ENCODE data around the gene FGD4. TPM values are rescaled to one million over a fixed set of nuclear protein-coding genes. Genes with fewer than 3 reads are reported as not detected.
A peak's percentile ranks its signal among the peaks of the same experiment; 100 is the strongest.

Gene FGD4
- total RNA-seq, 2 experiments from 2014 or later, result 0.34 to 0.45 TPM

- H3K4me1 Mint-ChIP-seq, result no peaks in the 10 kb centered on the region
- H3K36me3 Mint-ChIP-seq, result no peaks in the 10 kb centered on the region
- no peak overlapping the region for H3K27ac Mint-ChIP-seq
- no peak overlapping the region for H3K4me3 Mint-ChIP-seq
- peaks cover 8% of the 10 kb centered on the region for H3K9me3 Mint-ChIP-seq
- no peaks in the 10 kb centered on the region for H3K27me3 Mint-ChIP-seq
- no peak for DNase-seq
Measured at GRCh38 chr12:32669584-32669983, 270.2 kb downstream of the FGD4 start.

- no peaks in the 10 kb centered on the region for H3K4me1 Mint-ChIP-seq
- no peak for DNase-seq
- H3K27me3 Mint-ChIP-seq, result no peaks in the 10 kb centered on the region
- no peak overlapping the region for H3K27ac Mint-ChIP-seq
- H3K4me3 Mint-ChIP-seq, result no peak overlapping the region
- peaks cover 8% of the 10 kb centered on the region for H3K9me3 Mint-ChIP-seq
- H3K36me3 Mint-ChIP-seq, result no peaks in the 10 kb centered on the region
Measured at GRCh38 chr12:32671930-32672780, 272.8 kb downstream of the FGD4 start.

- H3K4me3 Mint-ChIP-seq, result peak within 1 kb of the TSS; percentile 92
- H3K27me3 Mint-ChIP-seq, result no peaks in the 10 kb centered on the region
- peak within 1 kb of the TSS; percentile 89 for H3K27ac Mint-ChIP-seq
- peak; percentile 95 for DNase-seq
- no peaks in the 10 kb centered on the region for H3K9me3 Mint-ChIP-seq
- H3K4me1 Mint-ChIP-seq, result peaks cover 19% of the 10 kb centered on the region
- peaks cover 2% of the 10 kb centered on the region for H3K36me3 Mint-ChIP-seq
Measured at GRCh38 chr12:32679091-32679919, 279.9 kb downstream of the FGD4 start, which contains the start of gene DNM1L. Gene DNM1L (plus strand): TSS chr12:32679301. CDS start chr12:32679364, 63 bp downstream.

- Mint-ChIP-seq H3K27ac (peak overlapping the region; percentile 83), H3K27me3 (no peaks in the 10 kb centered on the region), H3K9me3 (no peaks in the 10 kb centered on the region), H3K4me3 (peak overlapping the region; percentile 92), H3K4me1 (peaks cover 19% of the 10 kb centered on the region), H3K36me3 (peaks cover 2% of the 10 kb centered on the region)
- no peak for DNase-seq
Measured at GRCh38 chr12:32679920-32680237, 280.5 kb downstream of the FGD4 start.

- H3K36me3 Mint-ChIP-seq, result peaks cover 9% of the 10 kb centered on the region
- no peaks in the 10 kb centered on the region for H3K9me3 Mint-ChIP-seq
- no peak for DNase-seq
- no peak overlapping the region for H3K27ac Mint-ChIP-seq
- peaks cover 19% of the 10 kb centered on the region for H3K4me1 Mint-ChIP-seq
- no peaks in the 10 kb centered on the region for H3K27me3 Mint-ChIP-seq
- peak overlapping the region; percentile 92 for H3K4me3 Mint-ChIP-seq
Measured at GRCh38 chr12:32680787-32681186, 281.4 kb downstream of the FGD4 start.

- Mint-ChIP-seq H3K27me3 (no peaks in the 10 kb centered on the region), H3K36me3 (peaks cover 12% of the 10 kb centered on the region), H3K4me3 (peak overlapping the region; percentile 4), H3K4me1 (peaks cover 21% of the 10 kb centered on the region), H3K27ac (no peak overlapping the region), H3K9me3 (no peaks in the 10 kb centered on the region)
- no peak for DNase-seq
Measured at GRCh38 chr12:32681272-32681671, 281.9 kb downstream of the FGD4 start.

- no peak overlapping the region for H3K27ac Mint-ChIP-seq
- H3K4me3 Mint-ChIP-seq, result no peak overlapping the region
- peaks cover 32% of the 10 kb centered on the region for H3K36me3 Mint-ChIP-seq
- peaks cover 30% of the 10 kb centered on the region for H3K4me1 Mint-ChIP-seq
- DNase-seq, result no peak
- no peaks in the 10 kb centered on the region for H3K9me3 Mint-ChIP-seq
- no peaks in the 10 kb centered on the region for H3K27me3 Mint-ChIP-seq
Measured at GRCh38 chr12:32686340-32686739, 287.0 kb downstream of the FGD4 start.

GRCh38 chr12:32688786-32689185 lies 289.4 kb downstream of the FGD4 start:
- H3K4me3 Mint-ChIP-seq, result no peak overlapping the region
- no peaks in the 10 kb centered on the region for H3K9me3 Mint-ChIP-seq
- DNase-seq, result no peak
- H3K4me1 Mint-ChIP-seq, result peaks cover 40% of the 10 kb centered on the region
- peaks cover 37% of the 10 kb centered on the region for H3K36me3 Mint-ChIP-seq
- H3K27me3 Mint-ChIP-seq, result no peaks in the 10 kb centered on the region
- no peak overlapping the region for H3K27ac Mint-ChIP-seq

- no peak overlapping the region for H3K4me3 Mint-ChIP-seq
- peaks cover 44% of the 10 kb centered on the region for H3K36me3 Mint-ChIP-seq
- H3K9me3 Mint-ChIP-seq, result no peaks in the 10 kb centered on the region
- no peaks in the 10 kb centered on the region for H3K27me3 Mint-ChIP-seq
- no peak for DNase-seq
- peaks cover 40% of the 10 kb centered on the region for H3K4me1 Mint-ChIP-seq
- H3K27ac Mint-ChIP-seq, result no peak overlapping the region
Measured at GRCh38 chr12:32690927-32691326, 291.6 kb downstream of the FGD4 start.

- no peak overlapping the region for H3K27ac Mint-ChIP-seq
Measured at GRCh38 chr12:32692358-32692757, 293.0 kb downstream of the FGD4 start.

GRCh38 chr12:32693036-32693435 lies 293.7 kb downstream of the FGD4 start:
- no peak for DNase-seq
- Mint-ChIP-seq H3K36me3 (peaks cover 37% of the 10 kb centered on the region), H3K9me3 (no peaks in the 10 kb centered on the region), H3K4me3 (no peak overlapping the region), H3K4me1 (peaks cover 36% of the 10 kb centered on the region), H3K27ac (no peak overlapping the region), H3K27me3 (no peaks in the 10 kb centered on the region)

More at GRCh38 chr12:32692358-32692757, 293.0 kb downstream of the FGD4 start:
- no peak overlapping the region for H3K4me3 Mint-ChIP-seq
- H3K27me3 Mint-ChIP-seq, result no peaks in the 10 kb centered on the region
- DNase-seq, result no peak
- H3K36me3 Mint-ChIP-seq, result peaks cover 37% of the 10 kb centered on the region
- H3K4me1 Mint-ChIP-seq, result peaks cover 37% of the 10 kb centered on the region
- no peaks in the 10 kb centered on the region for H3K9me3 Mint-ChIP-seq

Data from activated naive CD8-positive, alpha-beta T cell treated with anti-CD3 and anti-CD28 coated beads for 36 hours (primary cell).